ENCODE measurements around the gene SRP54. TPM values are rescaled to one million over a fixed set of nuclear protein-coding genes. Genes with fewer than 3 reads are reported as not detected.
"Not testable (repeated sequence)": the region's sequence is repeated elsewhere in the genome, so short reads cannot be mapped to it uniquely, and the experiment has no call there.

Gene SRP54
- total RNA-seq, 1 donor from 2014 or later, result 37.6 TPM

DNA sequence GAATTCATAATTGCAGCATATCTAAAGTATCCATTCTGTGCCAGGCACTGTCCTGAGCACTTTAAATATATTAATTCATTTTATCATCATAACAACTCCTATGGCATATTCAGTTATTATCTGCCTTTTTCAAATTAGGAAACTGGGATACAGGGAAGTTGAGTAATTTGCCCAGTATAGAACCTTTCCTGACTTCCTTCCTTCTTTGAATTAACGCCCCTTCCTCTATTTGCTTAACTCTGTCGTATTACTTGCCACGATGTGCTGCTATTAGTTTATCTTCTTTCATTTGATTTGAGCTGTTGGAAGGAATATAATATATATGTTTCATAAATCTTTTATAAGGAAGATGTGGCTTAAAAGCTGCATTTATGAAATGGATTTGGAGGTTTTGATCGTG is 37.9 kb downstream of the SRP54 start:
- intact Hi-C loops (cut with DNase I), result no loop called here
- no peak for DNase-seq (ENCODE audit: extremely low spot score in 2 of 2)
- TF ChIP-seq POLR2A (IDR thresholded peaks at IDR 0.05) (no peak), POLR2AphosphoS5 (IDR thresholded peaks at IDR 0.05; ENCODE audit: insufficient read depth in 1 of 2, low read depth in 1 of 2) (no peak)
- TF ChIP-seq, protein P1, sequence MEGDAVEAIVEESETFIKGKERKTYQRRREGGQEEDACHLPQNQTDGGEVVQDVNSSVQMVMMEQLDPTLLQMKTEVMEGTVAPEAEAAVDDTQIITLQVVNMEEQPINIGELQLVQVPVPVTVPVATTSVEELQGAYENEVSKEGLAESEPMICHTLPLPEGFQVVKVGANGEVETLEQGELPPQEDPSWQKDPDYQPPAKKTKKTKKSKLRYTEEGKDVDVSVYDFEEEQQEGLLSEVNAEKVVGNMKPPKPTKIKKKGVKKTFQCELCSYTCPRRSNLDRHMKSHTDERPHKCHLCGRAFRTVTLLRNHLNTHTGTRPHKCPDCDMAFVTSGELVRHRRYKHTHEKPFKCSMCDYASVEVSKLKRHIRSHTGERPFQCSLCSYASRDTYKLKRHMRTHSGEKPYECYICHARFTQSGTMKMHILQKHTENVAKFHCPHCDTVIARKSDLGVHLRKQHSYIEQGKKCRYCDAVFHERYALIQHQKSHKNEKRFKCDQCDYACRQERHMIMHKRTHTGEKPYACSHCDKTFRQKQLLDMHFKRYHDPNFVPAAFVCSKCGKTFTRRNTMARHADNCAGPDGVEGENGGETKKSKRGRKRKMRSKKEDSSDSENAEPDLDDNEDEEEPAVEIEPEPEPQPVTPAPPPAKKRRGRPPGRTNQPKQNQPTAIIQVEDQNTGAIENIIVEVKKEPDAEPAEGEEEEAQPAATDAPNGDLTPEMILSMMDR (IDR thresholded peaks at IDR 0.05), result no peak
- H3K27me3 ChIP-seq, result no peaks in the 10 kb centered on the region
- H3K27ac ChIP-seq, result no peak overlapping the region
- H3K36me3 ChIP-seq, result peaks cover 0 to 78% of the 10 kb centered on the region in 2 donors
- no peaks in the 10 kb centered on the region for H3K4me1 ChIP-seq
- no peaks in the 10 kb centered on the region for H3K9me3 ChIP-seq
- no peak overlapping the region for H3K4me3 ChIP-seq

GRCh38 chr14:35028435-35028834 is 45.6 kb downstream of the SRP54 start:
- peaks cover 0 to 49% of the 10 kb centered on the region in 2 donors for H3K36me3 ChIP-seq
- no peaks in the 10 kb centered on the region for H3K4me1 ChIP-seq
- TF ChIP-seq POLR2AphosphoS5 (IDR thresholded peaks at IDR 0.05; ENCODE audit: insufficient read depth in 1 of 2, low read depth in 1 of 2) (no peak), POLR2A (IDR thresholded peaks at IDR 0.05) (no peak)
- TF ChIP-seq, protein P1 (IDR thresholded peaks at IDR 0.05), result no peak
- DNase-seq (ENCODE audit: extremely low spot score in 2 of 2), result no peak
- no peaks in the 10 kb centered on the region for H3K9me3 ChIP-seq
- H3K27ac ChIP-seq, result no peak overlapping the region
- no peaks in the 10 kb centered on the region for H3K27me3 ChIP-seq
- no peak overlapping the region for H3K4me3 ChIP-seq
- intact Hi-C loops (cut with DNase I), result no loop called here

GRCh38 chr14:35032562-35032961 is 49.8 kb downstream of the SRP54 start:
- no peak overlapping the region for H3K4me3 ChIP-seq
- no peaks in the 10 kb centered on the region for H3K4me1 ChIP-seq
- intact Hi-C loops (cut with DNase I), result no loop called here
- peaks cover 0 to 16% of the 10 kb centered on the region in 2 donors for H3K36me3 ChIP-seq
- TF ChIP-seq POLR2A (IDR thresholded peaks at IDR 0.05) (no peak), POLR2AphosphoS5 (IDR thresholded peaks at IDR 0.05; ENCODE audit: insufficient read depth in 1 of 2, low read depth in 1 of 2) (no peak)
- TF ChIP-seq, protein P1 (IDR thresholded peaks at IDR 0.05), result no peak
- H3K9me3 ChIP-seq, result no peaks in the 10 kb centered on the region
- H3K27ac ChIP-seq, result no peak overlapping the region
- H3K27me3 ChIP-seq, result no peaks in the 10 kb centered on the region
- no peak for DNase-seq (ENCODE audit: extremely low spot score in 2 of 2)

GRCh38 chr14:35034440-35034833 is 51.6 kb downstream of the SRP54 start:
- Histone ChIP-seq H3K27me3 (no peaks in the 10 kb centered on the region), H3K36me3 (peaks cover 0 to 16% of the 10 kb centered on the region in 2 donors), H3K4me3 (no peak overlapping the region), H3K27ac (no peak overlapping the region), H3K9me3 (no peaks in the 10 kb centered on the region), H3K4me1 (no peaks in the 10 kb centered on the region)
- intact Hi-C loops (cut with DNase I), result no loop called here
- no peak for DNase-seq (ENCODE audit: extremely low spot score in 2 of 2)
- TF ChIP-seq POLR2AphosphoS5 (IDR thresholded peaks at IDR 0.05; ENCODE audit: insufficient read depth in 1 of 2, low read depth in 1 of 2) (no peak), POLR2A (IDR thresholded peaks at IDR 0.05) (no peak)
- TF ChIP-seq, protein P1 (IDR thresholded peaks at IDR 0.05), result no peak

GRCh38 chr14:35034944-35035554 is 52.3 kb downstream of the SRP54 start:
- H3K36me3 ChIP-seq; H3K27me3 ChIP-seq; H3K9me3 ChIP-seq; H3K4me1 ChIP-seq; DNase-seq (ENCODE audit: extremely low spot score in 2 of 2); H3K4me3 ChIP-seq; H3K27ac ChIP-seq; intact Hi-C loops (cut with DNase I): not testable (repeated sequence)

DNA sequence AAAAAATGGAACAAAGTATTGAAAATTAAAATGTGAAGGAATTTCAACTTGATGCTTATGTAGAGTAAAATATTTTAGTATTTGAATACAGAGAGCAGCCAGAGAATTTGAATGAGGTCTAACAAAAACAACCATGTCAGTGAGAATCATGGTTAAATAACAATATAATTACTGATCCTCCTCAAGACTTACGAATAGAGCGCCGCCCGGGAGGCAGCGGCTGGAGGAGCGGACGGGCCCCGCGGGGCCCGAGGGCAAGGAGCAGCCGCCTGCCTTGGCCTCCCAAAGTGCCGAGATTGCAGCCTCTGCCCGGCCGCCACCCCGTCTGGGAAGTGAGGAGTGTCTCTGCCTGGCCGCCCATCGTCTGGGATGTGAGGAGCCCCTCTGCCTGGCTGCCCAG is 55.5 kb downstream of the SRP54 start:
- intact Hi-C loops (cut with DNase I), result not testable (repeated sequence)

More for the DNA sequence above, 55.5 kb downstream of the SRP54 start:
- not testable (repeated sequence) for H3K4me3 ChIP-seq; H3K27me3 ChIP-seq; H3K4me1 ChIP-seq; H3K36me3 ChIP-seq; DNase-seq (ENCODE audit: extremely low spot score in 2 of 2); H3K9me3 ChIP-seq; H3K27ac ChIP-seq
